Psoas muscle (tissue), 8 donors: Measurements from ENCODE around the gene CLCN1. TPM values are rescaled to one million over a fixed set of nuclear protein-coding genes. Genes with fewer than 3 reads are reported as not detected.

ENCODE experiments used
- ATAC-seq, 4 donors: fragments of 200-7000 bp; cut with Tn5 transposase; one replicate each; pipeline ENCODE4 v1.9.1; 2020; ENCODE audit warnings: moderate library complexity in 3 of 4, mild to moderate bottlenecking in 2 of 4
- DNase-seq, 2 donors: peaks; one replicate each; pipeline ENCODE4 v3.0.0-alpha.2; 2020
- H3K27ac ChIP-seq: fragments of 200-600 bp; one replicate; pipeline ENCODE4 v1.8.0; 2022
- H3K27me3 ChIP-seq, 3 donors: fragments of 200-600 bp in 1 of 3; one replicate each; pipeline versions ENCODE4 v1.6.1 to v1.8.0; 2013 to 2022; ENCODE audit warnings: low read length in 2 of 3, mild to moderate bottlenecking in 2 of 3, moderate library complexity in 1 of 3; ENCODE audit not compliant: insufficient read depth in 3 of 3
- H3K36me3 ChIP-seq, 2 donors: fragments of 200-600 bp in 1 of 2; one replicate each; pipeline versions ENCODE4 v1.6.1 to v1.8.0; 2013 to 2022; ENCODE audit warnings: low read depth in 1 of 2, mild to moderate bottlenecking in 1 of 2, moderate library complexity in 1 of 2; ENCODE audit not compliant: insufficient read depth in 1 of 2
- H3K4me1 ChIP-seq: fragments of 200-600 bp; one replicate; pipeline ENCODE4 v1.8.0; 2022
- H3K4me3 ChIP-seq: fragments of 200-600 bp; one replicate; pipeline ENCODE4 v1.8.0; 2022; ENCODE audit warnings: mild to moderate bottlenecking
- H3K9me3 ChIP-seq: fragments of 200-600 bp; one replicate; pipeline ENCODE4 v1.8.0; 2022
- CTCF ChIP-seq: fragments of 200-600 bp; IDR thresholded peaks from one replicate; pipeline ENCODE4 v1.8.0; 2022; ENCODE audit warnings: antibody characterized with exemption
- WGBS, 3 donors: extraction: QIAGEN DNeasy Blood & Tissue Kit; methylation state at CpG; one replicate each; pipeline versions ENCODE4 v1.1.6 to v1.1.7; 2013; 5-methylcytosine and 5-hydroxymethylcytosine counted together
- intact Hi-C, 2 donors: fragments of 100-400 bp; cut with DNase I; formaldehyde crosslinking; loops; one replicate each; pipeline versions ENCODE4 v1.11.0 to v1.14.2; 2022
- polyA plus RNA-seq, 3 donors: library from polyadenylated mRNA; stranded (reverse); fragments of 200-250 nt; gene quantifications; one replicate each; pipeline ENCODE4 v1.2.3, GENCODE V29; 2013
- total RNA-seq, 4 donors: library from RNA; stranded (reverse); fragmentation: NEBNext Ultra II Directional in 2 of 4; extraction: Animal tissue kit (Norgen Biotek cat#: 25700) in 2 of 4; gene quantifications; one replicate each; pipeline versions ENCODE4 v1.2.1 to v1.2.4, GENCODE V29; 2021 to 2023
- donor health status: healthy with polysubstance abuse.
- donor health status: DM: no; HTN: no; CAD: no; lungs with moderate emphysema.
- donor health status: Bipolar disorder and iron deficiency.
- donor health status: healthy.
- donor health status: DM: yes; HTN: yes; CAD: no.
- donor health status: DM: no; HTN: no; CAD: no.
- donor health status: DM: no; HTN: no; CAD: no.
- donor health status: DM: yes; HTN: yes; CAD: no.

The CLCN1 gene
- total and polyA plus RNA-seq, 7 donors, result 0.73 to 10.9 (median 3.6) TPM

GRCh38 chr7:143334244-143334643, 18.3 kb downstream of the CLCN1 start:
- Histone ChIP-seq H3K4me1 (peaks cover 23% of the 10 kb centered on the region), H3K36me3 (peaks cover 0 to 46% of the 10 kb centered on the region in 2 donors), H3K27ac (peak overlapping the region; percentile 86), H3K9me3 (no peaks in the 10 kb centered on the region), H3K4me3 (no peak overlapping the region), H3K27me3 (no peaks in the 10 kb centered on the region)
- WGBS, 3 donors, result 39 to 52% (median 44%) methylated on average over 1 of the region's 1 CpG
- ATAC-seq (no peak), DNase-seq (no peak)
- no peak for TF ChIP-seq CTCF
- intact Hi-C loops, result no loop called here

GRCh38 chr7:143337216-143337615, 21.3 kb downstream of the CLCN1 start:
- H3K27ac ChIP-seq, result no peak overlapping the region
- peaks cover under 1% of the 10 kb centered on the region for H3K4me1 ChIP-seq
- H3K27me3 ChIP-seq, result no peaks in the 10 kb centered on the region
- 79 to 91% (median 85%) methylated on average over 3 of the region's 3 CpGs for WGBS, 3 donors
- DNase-seq, result no peak
- H3K9me3 ChIP-seq, result no peaks in the 10 kb centered on the region
- no peak for TF ChIP-seq CTCF
- H3K4me3 ChIP-seq, result no peak overlapping the region
- peaks cover 0 to 74% of the 10 kb centered on the region in 2 donors for H3K36me3 ChIP-seq
- no peak for ATAC-seq
- intact Hi-C loops, result loop anchor here in 1 of 2 donors (5.0 kb wide), 1 partner anchor 40 kb away; no protein-coding TSS in a partner anchor

- Histone ChIP-seq H3K27me3 (no peaks in the 10 kb centered on the region), H3K9me3 (no peaks in the 10 kb centered on the region), H3K27ac (no peak overlapping the region), H3K4me3 (no peak overlapping the region), H3K36me3 (peaks cover 0 to 83% of the 10 kb centered on the region in 2 donors), H3K4me1 (no peaks in the 10 kb centered on the region)
- intact Hi-C loops, result no loop called here
- ATAC-seq (no peak), DNase-seq (no peak)
- WGBS, 3 donors, result 84 to 87% (median 86%) methylated on average over 8 of the region's 8 CpGs
- TF ChIP-seq CTCF, result no peak
These were observed 25.9 kb downstream of the CLCN1 start for GRCh38 chr7:143341842-143342241.

- Histone ChIP-seq H3K4me3 (no peak overlapping the region), H3K27ac (no peak overlapping the region), H3K9me3 (no peaks in the 10 kb centered on the region), H3K27me3 (no peaks in the 10 kb centered on the region), H3K36me3 (peaks cover 0 to 68% of the 10 kb centered on the region in 2 donors), H3K4me1 (no peaks in the 10 kb centered on the region)
- DNase-seq, result no peak
- TF ChIP-seq CTCF, result no peak
- intact Hi-C loops, result no loop called here
- 88 to 92% (median 91%) methylated on average over 3 of the region's 3 CpGs for WGBS, 3 donors
- ATAC-seq, result no peak
These were observed 27.7 kb downstream of the CLCN1 start for GRCh38 chr7:143343596-143343995.

GRCh38 chr7:143345428-143345900, 29.6 kb downstream of the CLCN1 start:
- intact Hi-C loops, result no loop called here
- H3K27me3 ChIP-seq, result no peaks in the 10 kb centered on the region
- 32 to 39% (median 33%) methylated on average over 35 of the region's 35 CpGs for WGBS, 3 donors
- H3K9me3 ChIP-seq, result no peaks in the 10 kb centered on the region
- ATAC-seq (peak; percentile 31 to 65 (median 46)), DNase-seq (peak; percentile 30 to 62)
- no peak overlapping the region for H3K4me3 ChIP-seq
- TF ChIP-seq CTCF, result no peak
- peaks cover 0 to 62% of the 10 kb centered on the region in 2 donors for H3K36me3 ChIP-seq
- H3K4me1 ChIP-seq, result no peaks in the 10 kb centered on the region
- no peak overlapping the region for H3K27ac ChIP-seq
